Suprapubic skin (tissue), 4 donors: ENCODE results near the gene CHDH.

ENCODE experiments used
- EP300 ChIP-seq: sonication (generic); formaldehyde crosslinking; IDR thresholded peaks from one replicate; pipeline ENCODE4 v1.6.1; 2017; ENCODE audit warnings: antibody characterized with exemption
- POLR2A ChIP-seq, 2 donors: fragments of 450-650 bp; IDR thresholded peaks; one replicate each; pipeline ENCODE4 v1.6.1; 2017; ENCODE audit warnings: antibody characterized with exemption in 2 of 2, mild to moderate bottlenecking in 2 of 2, moderate library complexity in 2 of 2
- POLR2AphosphoS5 ChIP-seq, 3 donors: sonication (generic); formaldehyde crosslinking; IDR thresholded peaks; one replicate each; pipeline ENCODE4 v1.6.1; 2017; ENCODE audit warnings: antibody characterized with exemption in 3 of 3
- TF ChIP-seq, protein P1 (sequence below), 2 donors: fragments of 200-600 bp in 1 of 2; fragments of 450-650 bp in 1 of 2; sonication (generic) in 1 of 2; IDR thresholded peaks; one replicate each; pipeline ENCODE4 v1.5.1; 2016 to 2019; ENCODE audit warnings: antibody characterized with exemption in 2 of 2, mild to moderate bottlenecking in 1 of 2, moderate library complexity in 1 of 2

DNA sequence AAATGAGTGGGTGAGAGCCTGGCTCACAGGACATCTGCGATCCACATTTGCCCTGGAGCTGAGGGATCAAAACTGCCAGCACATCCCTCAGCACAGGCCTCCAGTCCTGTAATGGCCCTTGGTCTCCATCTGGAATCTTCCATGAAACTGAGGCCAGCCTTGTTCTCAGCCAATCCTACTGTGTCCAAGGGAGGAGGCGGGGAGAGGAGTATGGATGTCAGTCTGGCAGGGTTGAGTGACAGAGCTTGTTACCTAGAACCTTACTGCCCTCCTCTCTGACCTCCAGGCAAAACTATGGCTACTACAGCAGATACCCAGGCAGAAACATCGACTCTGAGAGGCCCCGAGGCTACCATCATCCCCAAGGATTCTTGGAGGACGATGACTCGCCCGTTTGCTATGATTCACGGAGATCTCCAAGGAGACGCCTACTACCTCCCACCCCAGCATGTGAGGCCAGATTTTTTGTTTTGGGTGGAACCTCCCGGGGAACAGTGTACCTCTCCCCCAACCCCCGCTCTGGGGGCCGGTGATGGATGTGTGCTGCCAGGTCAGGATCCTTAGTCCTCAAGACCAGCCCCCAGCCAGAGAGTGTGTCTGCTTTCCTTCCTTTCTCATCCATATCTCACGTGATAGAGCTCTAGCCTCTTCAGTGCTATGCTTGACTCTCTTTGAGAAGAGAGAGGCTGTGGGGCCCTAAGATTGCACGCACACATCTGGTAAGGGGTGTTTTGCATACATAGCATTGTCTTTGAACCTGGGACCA is 41.3 kb downstream of the CHDH start:
- TF ChIP-seq, protein P1, sequence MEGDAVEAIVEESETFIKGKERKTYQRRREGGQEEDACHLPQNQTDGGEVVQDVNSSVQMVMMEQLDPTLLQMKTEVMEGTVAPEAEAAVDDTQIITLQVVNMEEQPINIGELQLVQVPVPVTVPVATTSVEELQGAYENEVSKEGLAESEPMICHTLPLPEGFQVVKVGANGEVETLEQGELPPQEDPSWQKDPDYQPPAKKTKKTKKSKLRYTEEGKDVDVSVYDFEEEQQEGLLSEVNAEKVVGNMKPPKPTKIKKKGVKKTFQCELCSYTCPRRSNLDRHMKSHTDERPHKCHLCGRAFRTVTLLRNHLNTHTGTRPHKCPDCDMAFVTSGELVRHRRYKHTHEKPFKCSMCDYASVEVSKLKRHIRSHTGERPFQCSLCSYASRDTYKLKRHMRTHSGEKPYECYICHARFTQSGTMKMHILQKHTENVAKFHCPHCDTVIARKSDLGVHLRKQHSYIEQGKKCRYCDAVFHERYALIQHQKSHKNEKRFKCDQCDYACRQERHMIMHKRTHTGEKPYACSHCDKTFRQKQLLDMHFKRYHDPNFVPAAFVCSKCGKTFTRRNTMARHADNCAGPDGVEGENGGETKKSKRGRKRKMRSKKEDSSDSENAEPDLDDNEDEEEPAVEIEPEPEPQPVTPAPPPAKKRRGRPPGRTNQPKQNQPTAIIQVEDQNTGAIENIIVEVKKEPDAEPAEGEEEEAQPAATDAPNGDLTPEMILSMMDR (IDR thresholded peaks at IDR 0.05): no peak
- TF ChIP-seq POLR2A (IDR thresholded peaks at IDR 0.05): no peak
- no peak for TF ChIP-seq POLR2AphosphoS5 (IDR thresholded peaks at IDR 0.05)
- no peak for TF ChIP-seq EP300
